Stimulated activated CD8-positive, alpha-beta memory T cell treated with anti-CD3 and anti-CD28 coated beads, Interleukin-12 subunit alpha, Interleukin-12 subunit beta, amount 100 ng/mL, for 24 hours (primary cell): ENCODE data around the gene PTPRM.
"Not testable (repeated sequence)": the region's sequence is repeated elsewhere in the genome, so short reads cannot be mapped to it uniquely, and the experiment has no call there.

Source experiments
- DNase-seq: peaks from one replicate; pipeline ENCODE4 v3.0.0-alpha.2; 2020; ENCODE audit errors: extremely low read depth

Gene PTPRM

GRCh38 chr18:8045884-8046281 lies 478.8 kb downstream of the PTPRM start:
- DNase-seq, result no peak

DNA sequence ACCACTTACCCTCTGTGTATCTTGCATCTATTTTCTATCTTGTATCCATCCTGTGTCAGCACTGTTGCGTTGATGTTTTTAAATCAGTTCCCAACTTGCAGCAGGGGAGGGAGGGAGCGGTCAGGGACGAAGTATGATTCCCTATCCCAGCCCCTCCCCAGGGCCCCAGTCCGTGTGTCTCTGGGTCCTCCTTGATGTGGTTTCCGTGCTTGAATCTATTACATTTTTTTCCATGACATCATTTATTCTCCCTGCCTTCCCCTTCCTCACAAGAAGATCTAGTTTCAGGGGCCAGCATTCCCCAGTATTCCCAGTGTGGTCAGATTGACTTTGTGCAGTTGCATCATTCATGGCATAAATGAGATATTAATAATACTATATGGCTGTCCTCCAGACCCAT lies 479.3 kb downstream of the PTPRM start:
- DNase-seq, result no peak

DNA sequence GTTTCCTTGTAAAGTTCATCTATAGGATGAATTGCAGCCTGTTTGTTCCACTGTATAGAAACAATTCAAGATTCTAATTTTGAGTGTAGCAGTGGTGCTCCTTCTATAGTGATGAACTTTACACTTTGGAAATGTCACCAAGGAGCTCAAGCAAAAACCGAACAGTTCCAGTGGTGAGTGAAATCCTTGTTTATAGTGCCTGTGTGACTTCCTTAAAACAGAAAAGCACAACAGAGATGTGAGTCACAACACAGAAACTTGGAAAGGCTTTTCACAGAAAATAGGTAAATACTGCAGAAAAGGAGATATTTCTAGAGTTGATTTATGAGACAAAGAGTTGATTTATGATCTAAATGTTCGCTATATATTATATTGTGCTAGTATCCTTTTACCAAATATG lies 482.0 kb downstream of the PTPRM start:
- DNase-seq, result no peak

GRCh38 chr18:8050616-8051329 lies 483.7 kb downstream of the PTPRM start:
- DNase-seq, result no peak

- DNase-seq, result no peak
Measured at GRCh38 chr18:8051453-8051852, 484.3 kb downstream of the PTPRM start.

DNA sequence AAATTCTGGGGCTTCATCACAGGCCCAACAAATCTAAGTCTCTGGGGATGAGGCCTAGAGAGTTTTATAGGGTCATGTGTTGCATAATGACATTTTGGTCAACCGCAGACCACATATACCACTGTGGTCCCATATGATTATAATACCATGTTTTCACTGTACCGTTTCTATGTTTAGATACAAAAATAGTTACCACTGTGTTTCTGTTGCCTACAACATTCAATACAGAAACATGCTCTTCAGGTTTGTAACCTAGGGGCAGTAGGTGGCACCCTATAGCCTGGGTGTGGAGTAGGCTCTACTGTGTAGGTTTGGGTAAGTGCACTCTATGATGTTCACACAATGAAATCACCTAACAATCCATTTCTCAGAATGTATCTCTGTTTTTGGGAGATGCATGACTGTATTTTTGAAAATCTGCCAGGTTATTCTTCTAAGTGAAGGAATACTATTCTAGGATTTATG lies 485.2 kb downstream of the PTPRM start:
- DNase-seq, result no peak

DNA sequence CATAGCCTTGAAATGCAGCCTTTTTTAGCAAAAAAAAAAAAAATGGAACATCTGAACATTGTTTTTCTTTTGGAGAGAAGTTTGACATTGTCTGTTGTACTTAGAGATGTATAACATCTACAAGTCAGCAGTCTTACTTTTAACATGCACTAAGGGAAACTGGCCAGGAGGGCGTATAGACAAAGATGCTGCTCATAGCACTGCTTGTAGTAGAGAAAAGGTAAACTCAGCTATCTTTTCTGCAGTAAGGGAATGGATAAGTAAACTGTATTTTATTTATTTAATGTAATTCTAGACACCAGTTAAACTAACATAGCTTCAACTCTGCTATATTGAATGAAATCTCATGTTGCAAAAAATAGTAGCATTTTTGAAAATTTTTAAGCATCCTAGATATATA lies 489.6 kb downstream of the PTPRM start:
- no peak for DNase-seq

DNA sequence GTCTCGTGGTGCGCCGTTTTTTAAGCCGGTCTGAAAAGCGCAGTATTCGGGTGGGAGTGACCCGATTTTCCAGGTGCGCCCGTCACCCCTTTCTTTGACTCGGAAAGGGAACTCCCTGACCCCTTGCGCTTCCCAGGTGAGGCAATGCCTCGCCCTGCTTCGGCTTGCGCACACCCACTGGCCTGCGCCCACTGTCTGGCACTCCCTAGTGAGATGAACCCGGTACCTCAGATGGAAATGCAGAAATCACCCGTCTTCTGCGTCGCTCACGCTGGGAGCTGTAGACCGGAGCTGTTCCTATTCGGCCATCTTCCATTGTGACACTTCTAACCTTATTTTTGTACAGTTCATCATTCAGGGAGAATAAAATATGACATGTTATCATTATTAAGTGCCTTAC lies 496.0 kb downstream of the PTPRM start:
- DNase-seq, result not testable (repeated sequence)

DNA sequence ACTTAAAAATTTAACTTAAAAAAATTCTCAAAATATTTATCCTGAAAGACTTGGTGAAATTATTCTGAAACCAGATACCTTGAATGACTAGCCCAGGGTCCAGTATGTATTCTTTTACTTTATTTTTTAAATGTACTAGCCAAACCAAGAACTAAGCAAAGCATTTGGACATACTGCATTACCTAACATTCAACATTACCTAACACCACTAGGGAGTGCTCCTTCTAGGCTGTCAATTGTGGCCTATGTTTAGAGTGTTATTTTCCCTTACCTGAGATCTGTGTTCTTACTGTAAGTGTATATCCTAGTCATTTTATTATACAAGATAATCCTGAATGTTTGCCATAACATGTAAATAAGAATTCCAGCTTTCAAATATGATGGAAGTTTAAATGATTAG lies 496.6 kb downstream of the PTPRM start:
- DNase-seq, result no peak

DNA sequence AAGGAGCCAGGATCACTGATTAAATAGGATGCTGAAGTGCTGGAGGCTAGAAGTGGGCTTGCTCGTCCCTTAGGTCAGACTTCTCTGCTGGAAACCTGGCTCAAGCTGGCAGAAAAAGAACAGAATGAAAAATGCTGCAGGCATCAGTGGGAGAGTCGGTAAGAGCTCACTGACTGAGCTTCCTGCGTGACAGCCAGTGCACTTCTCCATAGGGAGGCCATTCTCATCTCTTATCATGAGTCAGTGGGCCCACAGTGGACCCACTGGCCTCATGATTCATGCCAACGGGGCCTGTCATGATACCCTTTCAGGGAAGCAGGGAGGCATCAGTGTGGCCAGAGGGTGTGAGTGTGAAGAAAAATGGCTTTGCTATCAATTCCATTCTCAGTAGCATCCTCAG lies 498.2 kb downstream of the PTPRM start:
- DNase-seq, result no peak

- DNase-seq, result no peak
Measured at GRCh38 chr18:8065773-8066172, 498.7 kb downstream of the PTPRM start.

DNA sequence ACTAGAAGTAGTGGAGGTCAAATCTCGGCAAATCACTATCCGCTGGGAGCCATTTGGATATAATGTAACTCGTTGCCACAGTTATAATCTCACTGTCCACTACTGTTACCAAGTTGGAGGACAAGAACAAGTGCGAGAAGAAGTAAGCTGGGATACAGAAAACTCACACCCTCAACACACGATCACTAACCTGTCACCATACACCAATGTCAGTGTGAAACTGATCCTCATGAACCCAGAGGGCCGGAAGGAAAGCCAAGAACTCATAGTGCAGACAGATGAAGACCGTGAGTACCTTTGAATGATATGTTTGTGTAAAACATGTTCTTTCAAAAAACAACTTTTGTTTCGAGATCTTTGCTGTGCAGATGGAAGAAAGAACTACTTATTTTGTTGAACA lies 502.6 kb downstream of the PTPRM start:
- DNase-seq, result no peak

GRCh38 chr18:8073167-8073566 lies 506.1 kb downstream of the PTPRM start:
- no peak for DNase-seq

- DNase-seq, result no peak
Measured at GRCh38 chr18:8080092-8080491, 513.0 kb downstream of the PTPRM start.

DNA sequence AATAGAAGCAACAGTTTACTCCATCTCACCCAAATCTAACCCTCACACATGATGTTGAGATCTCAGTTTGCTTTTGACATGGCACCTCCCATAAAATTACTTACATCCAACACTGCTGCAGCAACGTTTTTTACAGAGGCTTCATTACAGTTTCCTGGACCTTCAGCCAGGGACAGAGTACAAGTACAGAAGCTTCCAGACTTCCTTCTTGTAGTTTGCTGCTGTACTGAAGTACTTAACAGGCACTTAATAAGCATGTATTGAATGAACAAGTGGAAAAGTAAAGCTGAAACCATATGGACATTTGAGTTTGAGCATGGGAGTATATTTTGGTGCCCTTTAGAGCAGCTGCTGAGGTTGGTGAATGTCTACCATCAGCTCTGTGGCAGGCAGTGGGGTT lies 514.2 kb downstream of the PTPRM start:
- DNase-seq, result no peak

GRCh38 chr18:8081872-8082553 lies 514.9 kb downstream of the PTPRM start:
- DNase-seq, result no peak

GRCh38 chr18:8084160-8084559 lies 517.0 kb downstream of the PTPRM start:
- no peak for DNase-seq

- no peak for DNase-seq
Measured at GRCh38 chr18:8088626-8089025, 521.5 kb downstream of the PTPRM start.

DNA sequence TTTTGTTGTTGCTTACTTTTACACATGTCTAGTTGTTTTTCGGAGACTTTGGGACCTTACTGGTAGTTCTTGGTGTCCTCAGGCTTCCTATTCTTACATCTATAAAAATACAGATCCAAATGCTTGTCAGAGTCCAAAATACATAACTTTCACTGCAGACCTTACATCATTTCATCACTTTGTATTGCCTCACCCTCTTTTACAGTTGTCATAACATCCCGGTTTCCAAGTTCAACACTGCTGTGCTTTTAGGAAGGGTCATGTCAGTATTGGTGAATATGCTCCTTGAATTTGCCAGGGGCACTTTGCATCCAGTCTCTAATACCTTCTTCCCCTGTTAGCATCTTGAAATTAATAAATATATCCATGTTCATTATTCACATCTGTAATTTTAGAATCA lies 523.9 kb downstream of the PTPRM start:
- no peak for DNase-seq

DNA sequence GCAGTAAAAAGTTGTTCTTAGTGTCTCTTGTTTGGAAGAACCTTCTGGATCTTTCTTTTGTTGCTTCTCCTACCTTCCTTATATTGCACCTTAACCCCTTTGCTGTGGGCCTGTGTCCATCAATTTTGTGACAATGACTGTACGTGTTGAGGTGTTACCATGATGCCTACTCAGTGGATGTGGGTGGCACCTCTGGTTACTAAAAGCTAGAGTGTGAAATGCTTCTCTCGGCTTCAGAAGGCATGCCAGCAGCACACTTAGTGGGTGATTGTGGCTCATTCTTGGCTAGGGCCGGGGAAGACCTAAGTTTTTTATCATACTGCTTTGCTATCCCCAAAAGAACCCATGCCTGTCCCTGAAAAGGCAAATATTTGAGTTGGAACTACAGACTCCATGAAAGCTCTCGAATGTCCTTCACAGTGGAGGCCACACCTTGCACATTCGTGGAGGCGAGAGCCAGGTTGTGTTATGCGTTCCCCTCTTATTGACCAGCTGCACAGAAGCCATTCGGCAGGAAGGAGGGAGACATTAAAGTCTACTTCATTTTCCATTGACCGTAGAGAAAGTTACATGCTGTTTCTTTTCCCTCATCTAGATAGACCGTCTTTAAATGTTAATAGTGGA lies 528.9 kb downstream of the PTPRM start:
- no peak for DNase-seq

GRCh38 chr18:8097399-8097798 lies 530.3 kb downstream of the PTPRM start:
- no peak for DNase-seq

- no peak for DNase-seq
Measured at GRCh38 chr18:8097927-8098326, 530.8 kb downstream of the PTPRM start.

DNA sequence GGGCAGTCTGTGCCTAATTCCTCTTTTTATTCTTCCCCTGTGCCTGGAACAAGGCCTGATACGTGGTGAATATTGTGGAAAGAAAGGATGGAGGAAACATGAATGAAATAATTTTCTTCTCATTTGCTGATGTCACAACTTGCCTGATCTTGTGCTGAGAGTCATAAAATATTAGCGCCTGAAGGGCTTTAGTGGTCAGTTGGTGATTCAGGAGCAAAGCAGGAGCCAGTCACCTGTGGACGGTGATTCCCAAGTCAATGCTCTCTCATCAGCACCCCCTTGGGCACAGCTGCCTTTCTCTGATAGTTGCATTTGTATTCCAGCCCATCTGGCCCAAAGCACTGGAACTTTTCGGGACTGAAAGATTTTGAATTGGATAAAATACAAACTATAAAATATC lies 539.5 kb downstream of the PTPRM start:
- DNase-seq, result no peak
